ENCODE measurements around the gene PCDHB10.
A peak's percentile ranks its signal among the peaks of the same experiment; 100 is the strongest.
"Not testable (repeated sequence)": the region's sequence is repeated elsewhere in the genome, so short reads cannot be mapped to it uniquely, and the experiment has no call there.

The PCDHB10 gene

GRCh38 chr5:141192110-141192725, at the start of gene PCDHB10:
TSS of gene PCDHB10 (plus strand) at chr5:141192353. CDS start at chr5:141192553, 200 bp downstream.
- no peaks in the 10 kb centered on the region for H3K4me1 ChIP-seq (ENCODE audit: control insufficient read depth, low read depth, low read length)
- no peak within 1 kb of the TSS for H3K27ac ChIP-seq (ENCODE audit: low read length)
- no peaks in the 10 kb centered on the region for H3K36me3 ChIP-seq (ENCODE audit: control insufficient read depth, low read depth, low read length)
- peaks cover 11% of the 10 kb centered on the region for H3K9me3 ChIP-seq (ENCODE audit: control insufficient read depth, low read depth, low read length)
- H3K27me3 ChIP-seq (ENCODE audit: control insufficient read depth, insufficient read depth, low read length) = no peaks in the 10 kb centered on the region
- H3K9ac ChIP-seq (ENCODE audit: low read length) = no peak within 1 kb of the TSS
- H3K4me3 ChIP-seq (ENCODE audit: low read length) = peak within 1 kb of the TSS; percentile 46

- no peaks in the 10 kb centered on the region for H3K36me3 ChIP-seq (ENCODE audit: control insufficient read depth, low read depth, low read length)
- H3K27me3 ChIP-seq (ENCODE audit: control insufficient read depth, insufficient read depth, low read length) = no peaks in the 10 kb centered on the region
- no peaks in the 10 kb centered on the region for H3K4me1 ChIP-seq (ENCODE audit: control insufficient read depth, low read depth, low read length)
- no peaks in the 10 kb centered on the region for H3K9me3 ChIP-seq (ENCODE audit: control insufficient read depth, low read depth, low read length)
- no peak within 1 kb of the TSS for H3K9ac ChIP-seq (ENCODE audit: low read length)
- H3K4me3 ChIP-seq (ENCODE audit: low read length) = no peak within 1 kb of the TSS
- no peak within 1 kb of the TSS for H3K27ac ChIP-seq (ENCODE audit: low read length)
Observed at GRCh38 chr5:141149812-141150211, 42.3 kb upstream of the PCDHB10 start, which contains the start of gene PCDHB6. TSS of gene PCDHB6 (plus strand) at chr5:141150057. CDS start at chr5:141150258, 201 bp downstream.

- no peak overlapping the region for H3K9ac ChIP-seq (ENCODE audit: low read length)
- no peak overlapping the region for H3K27ac ChIP-seq (ENCODE audit: low read length)
- H3K4me3 ChIP-seq (ENCODE audit: low read length) = no peak overlapping the region
- H3K36me3 ChIP-seq (ENCODE audit: control insufficient read depth, low read depth, low read length) = no peaks in the 10 kb centered on the region
- H3K27me3 ChIP-seq (ENCODE audit: control insufficient read depth, insufficient read depth, low read length) = no peaks in the 10 kb centered on the region
- H3K9me3 ChIP-seq (ENCODE audit: control insufficient read depth, low read depth, low read length) = no peaks in the 10 kb centered on the region
- no peaks in the 10 kb centered on the region for H3K4me1 ChIP-seq (ENCODE audit: control insufficient read depth, low read depth, low read length)
Observed at GRCh38 chr5:141150224-141150992, 41.7 kb upstream of the PCDHB10 start.

- Histone ChIP-seq H3K4me3 (ENCODE audit: low read length) (no peak overlapping the region), H3K9ac (ENCODE audit: low read length) (no peak overlapping the region), H3K27ac (ENCODE audit: low read length) (no peak overlapping the region), H3K9me3 (ENCODE audit: control insufficient read depth, low read depth, low read length) (no peaks in the 10 kb centered on the region), H3K27me3 (ENCODE audit: control insufficient read depth, insufficient read depth, low read length) (no peaks in the 10 kb centered on the region), H3K36me3 (ENCODE audit: control insufficient read depth, low read depth, low read length) (no peaks in the 10 kb centered on the region), H3K4me1 (ENCODE audit: control insufficient read depth, low read depth, low read length) (no peaks in the 10 kb centered on the region)
Observed at GRCh38 chr5:141150993-141151325, 41.2 kb upstream of the PCDHB10 start.

- not testable (repeated sequence) for H3K4me3 ChIP-seq (ENCODE audit: low read length); H3K9ac ChIP-seq (ENCODE audit: low read length); H3K9me3 ChIP-seq (ENCODE audit: control insufficient read depth, low read depth, low read length); H3K4me1 ChIP-seq (ENCODE audit: control insufficient read depth, low read depth, low read length); H3K27ac ChIP-seq (ENCODE audit: low read length); H3K27me3 ChIP-seq (ENCODE audit: control insufficient read depth, insufficient read depth, low read length); H3K36me3 ChIP-seq (ENCODE audit: control insufficient read depth, low read depth, low read length)
Observed at GRCh38 chr5:141151632-141152031, 40.5 kb upstream of the PCDHB10 start.

- H3K9me3 ChIP-seq (ENCODE audit: control insufficient read depth, low read depth, low read length); H3K9ac ChIP-seq (ENCODE audit: low read length); H3K27ac ChIP-seq (ENCODE audit: low read length); H3K27me3 ChIP-seq (ENCODE audit: control insufficient read depth, insufficient read depth, low read length); H3K36me3 ChIP-seq (ENCODE audit: control insufficient read depth, low read depth, low read length); H3K4me1 ChIP-seq (ENCODE audit: control insufficient read depth, low read depth, low read length); H3K4me3 ChIP-seq (ENCODE audit: low read length): not testable (repeated sequence)
Observed at GRCh38 chr5:141152096-141152495, 40.1 kb upstream of the PCDHB10 start.

- Histone ChIP-seq H3K4me3 (ENCODE audit: low read length) (no peak overlapping the region), H3K27ac (ENCODE audit: low read length) (no peak overlapping the region), H3K9me3 (ENCODE audit: control insufficient read depth, low read depth, low read length) (no peaks in the 10 kb centered on the region), H3K4me1 (ENCODE audit: control insufficient read depth, low read depth, low read length) (no peaks in the 10 kb centered on the region), H3K36me3 (ENCODE audit: control insufficient read depth, low read depth, low read length) (no peaks in the 10 kb centered on the region), H3K9ac (ENCODE audit: low read length) (no peak overlapping the region), H3K27me3 (ENCODE audit: control insufficient read depth, insufficient read depth, low read length) (no peaks in the 10 kb centered on the region)
Observed at GRCh38 chr5:141155540-141156374, 36.4 kb upstream of the PCDHB10 start.

GRCh38 chr5:141157356-141157755, 34.8 kb upstream of the PCDHB10 start:
- H3K27me3 ChIP-seq (ENCODE audit: control insufficient read depth, insufficient read depth, low read length); H3K4me3 ChIP-seq (ENCODE audit: low read length); H3K9me3 ChIP-seq (ENCODE audit: control insufficient read depth, low read depth, low read length); H3K4me1 ChIP-seq (ENCODE audit: control insufficient read depth, low read depth, low read length); H3K9ac ChIP-seq (ENCODE audit: low read length); H3K36me3 ChIP-seq (ENCODE audit: control insufficient read depth, low read depth, low read length); H3K27ac ChIP-seq (ENCODE audit: low read length): not testable (repeated sequence)

GRCh38 chr5:141157901-141158300, 34.3 kb upstream of the PCDHB10 start:
- H3K9me3 ChIP-seq (ENCODE audit: control insufficient read depth, low read depth, low read length); H3K27ac ChIP-seq (ENCODE audit: low read length); H3K4me1 ChIP-seq (ENCODE audit: control insufficient read depth, low read depth, low read length); H3K36me3 ChIP-seq (ENCODE audit: control insufficient read depth, low read depth, low read length); H3K9ac ChIP-seq (ENCODE audit: low read length); H3K4me3 ChIP-seq (ENCODE audit: low read length); H3K27me3 ChIP-seq (ENCODE audit: control insufficient read depth, insufficient read depth, low read length): not testable (repeated sequence)

GRCh38 chr5:141172381-141173204, 19.6 kb upstream of the PCDHB10 start, which contains the start of gene PCDHB7:
TSS of gene PCDHB7 (plus strand) at chr5:141172644. CDS start at chr5:141172836, 192 bp downstream.
- Histone ChIP-seq H3K36me3 (ENCODE audit: control insufficient read depth, low read depth, low read length) (no peaks in the 10 kb centered on the region), H3K4me1 (ENCODE audit: control insufficient read depth, low read depth, low read length) (no peaks in the 10 kb centered on the region), H3K4me3 (ENCODE audit: low read length) (no peak within 1 kb of the TSS), H3K9ac (ENCODE audit: low read length) (no peak within 1 kb of the TSS), H3K27me3 (ENCODE audit: control insufficient read depth, insufficient read depth, low read length) (no peaks in the 10 kb centered on the region), H3K27ac (ENCODE audit: low read length) (no peak within 1 kb of the TSS), H3K9me3 (ENCODE audit: control insufficient read depth, low read depth, low read length) (peaks cover 12% of the 10 kb centered on the region)

All from iPS-18a (cell line).